ENCODE measurements around the gene AKAP8.
"Not testable (repeated sequence)": the region's sequence is repeated elsewhere in the genome, so short reads cannot be mapped to it uniquely, and the experiment has no call there.

The AKAP8 gene

GRCh38 chr19:15372470-15372869 is 7.1 kb downstream of the AKAP8 start:
- no peak for DNase-seq

GRCh38 chr19:15371786-15372380 is 7.7 kb downstream of the AKAP8 start:
- no peak for DNase-seq

- no peak for DNase-seq
Measured at GRCh38 chr19:15371119-15371518, 8.5 kb downstream of the AKAP8 start.

GRCh38 chr19:15369594-15369891 is 10.0 kb downstream of the AKAP8 start:
- DNase-seq: no peak

- no peak for DNase-seq
Measured at GRCh38 chr19:15368798-15369593, 10.6 kb downstream of the AKAP8 start.

- no peak for DNase-seq
Measured at GRCh38 chr19:15368051-15368632, 11.4 kb downstream of the AKAP8 start.

GRCh38 chr19:15367439-15367838 is 12.1 kb downstream of the AKAP8 start:
- no peak for DNase-seq

- DNase-seq: no peak
Measured at GRCh38 chr19:15365264-15365663, 14.3 kb downstream of the AKAP8 start.

- not testable (repeated sequence) for DNase-seq
Measured at GRCh38 chr19:15363791-15364190, 15.8 kb downstream of the AKAP8 start.

GRCh38 chr19:15363048-15363447 is 16.5 kb downstream of the AKAP8 start:
- DNase-seq: not testable (repeated sequence)

GRCh38 chr19:15360015-15360414 is 19.6 kb downstream of the AKAP8 start:
- DNase-seq: not testable (repeated sequence)

- no peak for DNase-seq
Measured at GRCh38 chr19:15358918-15359317, 20.7 kb downstream of the AKAP8 start.

GRCh38 chr19:15357906-15358305 is 21.7 kb downstream of the AKAP8 start:
- no peak for DNase-seq

GRCh38 chr19:15354566-15355296 is 24.9 kb downstream of the AKAP8 start:
- DNase-seq: no peak

GRCh38 chr19:15353908-15354307 is 25.7 kb downstream of the AKAP8 start:
- DNase-seq: no peak

GRCh38 chr19:15352535-15352934 is 27.1 kb downstream of the AKAP8 start:
- not testable (repeated sequence) for DNase-seq

- DNase-seq: not testable (repeated sequence)
Measured at GRCh38 chr19:15341328-15341727, 38.3 kb downstream of the AKAP8 start.

- DNase-seq: no peak
Measured at GRCh38 chr19:15340086-15340485, 39.5 kb downstream of the AKAP8 start.

GRCh38 chr19:15337202-15337601 is 42.4 kb downstream of the AKAP8 start:
- DNase-seq: no peak

GRCh38 chr19:15335992-15336391 is 43.6 kb downstream of the AKAP8 start:
- not testable (repeated sequence) for DNase-seq

- peak; percentile 45 to 73 (median 54) for DNase-seq
Measured at GRCh38 chr19:15332311-15332996, 47.1 kb downstream of the AKAP8 start, which contains the start of gene BRD4. TSS of gene BRD4 (minus strand) at chr19:15332539. CDS start at chr19:15273099, 59,440 bp downstream.

- DNase-seq: peak; percentile 39 to 59 (median 40)
Measured at GRCh38 chr19:15331419-15332310, 47.9 kb downstream of the AKAP8 start.

Data from activated naive CD4-positive, alpha-beta T cell (primary cell).